ENCODE measurements around the gene FBXO21.

Gene FBXO21

GRCh38 chr12:117162633-117163032 lies 27.6 kb downstream of the FBXO21 start:
- DNase-seq: no peak
- no peak overlapping the region for H3K4me2 ChIP-seq (ENCODE audit: low read length)
- no peak overlapping the region for H3K4ac ChIP-seq (ENCODE audit: low read depth, low read length)
- no peak overlapping the region for H3K14ac ChIP-seq (ENCODE audit: low read length)
- no peak overlapping the region for H2BK12ac ChIP-seq (ENCODE audit: low read length)
- no peaks in the 10 kb centered on the region for H3K79me1 ChIP-seq (ENCODE audit: low read length)
- H3K4me3 ChIP-seq (ENCODE audit: low read depth, low read length): no peak overlapping the region
- no peak overlapping the region for H2AK5ac ChIP-seq (ENCODE audit: low read length)
- no peak overlapping the region for H3K23ac ChIP-seq (ENCODE audit: low read length)
- H3K9ac ChIP-seq (ENCODE audit: low read length): no peak overlapping the region
- H3K36me3 ChIP-seq (ENCODE audit: control insufficient read depth in 1 of 2, insufficient read depth in 2 of 2, low read length in 2 of 2): peaks cover 47 to 71% of the 10 kb centered on the region in 2 experiments
- WGBS (ENCODE audit: extremely low coverage, insufficient coverage, insufficient read length): 100% methylated on average over 1 of the region's 7 CpGs
- no peaks in the 10 kb centered on the region for H3K4me1 ChIP-seq (ENCODE audit: control insufficient read depth in 1 of 2, insufficient read depth in 2 of 2, low read length in 2 of 2)
- no peaks in the 10 kb centered on the region for H3K79me2 ChIP-seq (ENCODE audit: control insufficient read depth, insufficient read depth, low read length, poor library complexity)
- no peaks in the 10 kb centered on the region for H3K9me3 ChIP-seq (ENCODE audit: insufficient read depth, low read depth, low read length)
- H3K27me3 ChIP-seq (ENCODE audit: insufficient read depth, low read length): no peaks in the 10 kb centered on the region
- H2BK5ac ChIP-seq (ENCODE audit: low read depth, low read length, poor library complexity): no peak overlapping the region
- H2AFZ ChIP-seq (ENCODE audit: insufficient read depth, low read length, poor library complexity): no peak overlapping the region
- H4K91ac ChIP-seq (ENCODE audit: low read depth, low read length): no peak overlapping the region
- no peak overlapping the region for H3K18ac ChIP-seq (ENCODE audit: low read length)
- H4K8ac ChIP-seq (ENCODE audit: low read depth, low read length): no peak overlapping the region
- no peak overlapping the region for H3K27ac ChIP-seq (ENCODE audit: low read depth, low read length)
- no peak overlapping the region for H4K12ac ChIP-seq (ENCODE audit: low read depth, low read length)
- no peak overlapping the region for H2BK120ac ChIP-seq (ENCODE audit: insufficient read depth, low read length, poor library complexity)

GRCh38 chr12:117162167-117162539 lies 28.1 kb downstream of the FBXO21 start:
- Histone ChIP-seq H3K9me3 (ENCODE audit: insufficient read depth, low read depth, low read length) (no peaks in the 10 kb centered on the region), H3K4me3 (ENCODE audit: low read depth, low read length) (no peak overlapping the region), H4K91ac (ENCODE audit: low read depth, low read length) (no peak overlapping the region), H3K79me2 (ENCODE audit: control insufficient read depth, insufficient read depth, low read length, poor library complexity) (no peaks in the 10 kb centered on the region), H2BK120ac (ENCODE audit: insufficient read depth, low read length, poor library complexity) (no peak overlapping the region), H2BK12ac (ENCODE audit: low read length) (no peak overlapping the region), H4K8ac (ENCODE audit: low read depth, low read length) (no peak overlapping the region), H3K4ac (ENCODE audit: low read depth, low read length) (no peak overlapping the region), H3K18ac (ENCODE audit: low read length) (no peak overlapping the region), H2AK5ac (ENCODE audit: low read length) (no peak overlapping the region), H3K9ac (ENCODE audit: low read length) (no peak overlapping the region), H3K27me3 (ENCODE audit: insufficient read depth, low read length) (no peaks in the 10 kb centered on the region), H4K12ac (ENCODE audit: low read depth, low read length) (no peak overlapping the region), H3K36me3 (ENCODE audit: control insufficient read depth in 1 of 2, insufficient read depth in 2 of 2, low read length in 2 of 2) (peaks cover 48 to 68% of the 10 kb centered on the region in 2 experiments), H3K27ac (ENCODE audit: low read depth, low read length) (no peak overlapping the region), H3K14ac (ENCODE audit: low read length) (no peak overlapping the region), H2AFZ (ENCODE audit: insufficient read depth, low read length, poor library complexity) (no peak overlapping the region), H3K23ac (ENCODE audit: low read length) (no peak overlapping the region), H2BK5ac (ENCODE audit: low read depth, low read length, poor library complexity) (no peak overlapping the region), H3K79me1 (ENCODE audit: low read length) (no peaks in the 10 kb centered on the region), H3K4me2 (ENCODE audit: low read length) (no peak overlapping the region), H3K4me1 (ENCODE audit: control insufficient read depth in 1 of 2, insufficient read depth in 2 of 2, low read length in 2 of 2) (no peaks in the 10 kb centered on the region)
- no CpG with 5 or more reads among the region's 8 CpGs for WGBS (ENCODE audit: extremely low coverage, insufficient coverage, insufficient read length)
- no peak for DNase-seq

- DNase-seq: no peak
- no CpG with 5 or more reads among the region's 10 CpGs for WGBS (ENCODE audit: extremely low coverage, insufficient coverage, insufficient read length)
- Histone ChIP-seq H3K4me3 (ENCODE audit: low read depth, low read length) (no peak overlapping the region), H3K14ac (ENCODE audit: low read length) (no peak overlapping the region), H3K23ac (ENCODE audit: low read length) (no peak overlapping the region), H3K4ac (ENCODE audit: low read depth, low read length) (no peak overlapping the region), H3K9me3 (ENCODE audit: insufficient read depth, low read depth, low read length) (no peaks in the 10 kb centered on the region), H3K4me2 (ENCODE audit: low read length) (no peak overlapping the region), H2AK5ac (ENCODE audit: low read length) (no peak overlapping the region), H2BK5ac (ENCODE audit: low read depth, low read length, poor library complexity) (no peak overlapping the region), H3K27ac (ENCODE audit: low read depth, low read length) (no peak overlapping the region), H3K18ac (ENCODE audit: low read length) (no peak overlapping the region), H3K79me2 (ENCODE audit: control insufficient read depth, insufficient read depth, low read length, poor library complexity) (no peaks in the 10 kb centered on the region), H3K4me1 (ENCODE audit: control insufficient read depth in 1 of 2, insufficient read depth in 2 of 2, low read length in 2 of 2) (no peaks in the 10 kb centered on the region), H2BK120ac (ENCODE audit: insufficient read depth, low read length, poor library complexity) (no peak overlapping the region), H4K12ac (ENCODE audit: low read depth, low read length) (no peak overlapping the region), H2BK12ac (ENCODE audit: low read length) (no peak overlapping the region), H3K36me3 (ENCODE audit: control insufficient read depth in 1 of 2, insufficient read depth in 2 of 2, low read length in 2 of 2) (peaks cover 51 to 65% of the 10 kb centered on the region in 2 experiments), H3K9ac (ENCODE audit: low read length) (no peak overlapping the region), H3K27me3 (ENCODE audit: insufficient read depth, low read length) (no peaks in the 10 kb centered on the region), H4K91ac (ENCODE audit: low read depth, low read length) (no peak overlapping the region), H2AFZ (ENCODE audit: insufficient read depth, low read length, poor library complexity) (no peak overlapping the region), H3K79me1 (ENCODE audit: low read length) (no peaks in the 10 kb centered on the region), H4K8ac (ENCODE audit: low read depth, low read length) (no peak overlapping the region)
Observed at GRCh38 chr12:117161460-117162166, 28.7 kb downstream of the FBXO21 start.

- no peak for DNase-seq
- H2BK12ac ChIP-seq (ENCODE audit: low read length): no peak overlapping the region
Observed at GRCh38 chr12:117159674-117160073, 30.6 kb downstream of the FBXO21 start.

More at GRCh38 chr12:117159674-117160073, 30.6 kb downstream of the FBXO21 start:
- WGBS (ENCODE audit: extremely low coverage, insufficient coverage, insufficient read length): no CpG with 5 or more reads among the region's 9 CpGs
- H2AFZ ChIP-seq (ENCODE audit: insufficient read depth, low read length, poor library complexity): no peak overlapping the region
- no peak overlapping the region for H4K12ac ChIP-seq (ENCODE audit: low read depth, low read length)
- H3K14ac ChIP-seq (ENCODE audit: low read length): no peak overlapping the region
- no peak overlapping the region for H3K23ac ChIP-seq (ENCODE audit: low read length)
- H3K36me3 ChIP-seq (ENCODE audit: control insufficient read depth in 1 of 2, insufficient read depth in 2 of 2, low read length in 2 of 2): peaks cover 51 to 66% of the 10 kb centered on the region in 2 experiments
- no peaks in the 10 kb centered on the region for H3K4me1 ChIP-seq (ENCODE audit: control insufficient read depth in 1 of 2, insufficient read depth in 2 of 2, low read length in 2 of 2)
- no peak overlapping the region for H3K9ac ChIP-seq (ENCODE audit: low read length)
- no peak overlapping the region for H3K4me3 ChIP-seq (ENCODE audit: low read depth, low read length)
- H3K79me1 ChIP-seq (ENCODE audit: low read length): no peaks in the 10 kb centered on the region
- no peak overlapping the region for H2AK5ac ChIP-seq (ENCODE audit: low read length)
- H4K8ac ChIP-seq (ENCODE audit: low read depth, low read length): no peak overlapping the region
- no peaks in the 10 kb centered on the region for H3K27me3 ChIP-seq (ENCODE audit: insufficient read depth, low read length)
- no peak overlapping the region for H3K27ac ChIP-seq (ENCODE audit: low read depth, low read length)
- no peak overlapping the region for H4K91ac ChIP-seq (ENCODE audit: low read depth, low read length)
- no peak overlapping the region for H3K18ac ChIP-seq (ENCODE audit: low read length)
- H3K4me2 ChIP-seq (ENCODE audit: low read length): no peak overlapping the region
- no peak overlapping the region for H2BK5ac ChIP-seq (ENCODE audit: low read depth, low read length, poor library complexity)
- H3K9me3 ChIP-seq (ENCODE audit: insufficient read depth, low read depth, low read length): no peaks in the 10 kb centered on the region
- H3K79me2 ChIP-seq (ENCODE audit: control insufficient read depth, insufficient read depth, low read length, poor library complexity): no peaks in the 10 kb centered on the region
- no peak overlapping the region for H3K4ac ChIP-seq (ENCODE audit: low read depth, low read length)
- H2BK120ac ChIP-seq (ENCODE audit: insufficient read depth, low read length, poor library complexity): no peak overlapping the region

All from trophoblast cell (in vitro differentiated cells and primary cell).